H1 (cell line): ENCODE data around the gene SEC61G. TPM values are rescaled to one million over a fixed set of nuclear protein-coding genes. Genes with fewer than 3 reads are reported as not detected.

Source experiments
- JUND ChIP-seq: IDR thresholded peaks from 2 replicates; pipeline ENCODE4 v1.6.1; 2011; ENCODE audit warnings: mild to moderate bottlenecking, improper control_type of control experiment, low read length
- SIRT6 ChIP-seq: IDR thresholded peaks from one replicate; pipeline ENCODE4 v1.7.1; 2012; ENCODE audit warnings: low read length, inconsistent platforms
- SIX5 ChIP-seq: IDR thresholded peaks from 2 replicates; pipeline ENCODE4 v1.6.1; 2011; ENCODE audit warnings: mild to moderate bottlenecking, low read depth, low read length
- USF2 ChIP-seq: IDR thresholded peaks from 2 replicates; pipeline ENCODE4 v1.6.1; 2011; ENCODE audit warnings: low read length, improper control_type of control experiment
- YY1 ChIP-seq: IDR thresholded peaks from 2 replicates; pipeline ENCODE4 v1.6.1; 2011; ENCODE audit warnings: low read depth, mild to moderate bottlenecking, low read length
- polyA plus RNA-seq, 7 experiments: library from polyadenylated mRNA; depleted of rRNA in 3 of 7; stranded (reverse) in 5 of 7; unstranded in 2 of 7; fragments of >200 nt in 5 of 7; fragments of 200-250 nt in 2 of 7; gene quantifications; 1 replicate in 5 of 7; 2 replicates in 1 of 7; 4 replicates in 1 of 7; pipeline versions ENCODE4 v1.2.1 to v1.2.3, GENCODE V29; 2011 to 2013; ENCODE audit warnings: missing spikeins in 2 of 7, mixed read lengths in 2 of 7
- total RNA-seq: library from RNA; stranded (reverse); fragmentation: NEBNext Ultra II Directional; extraction: Animal tissue kit (Norgen Biotek cat#: 25700); gene quantifications from 2 replicates; pipeline ENCODE4 v1.2.1, GENCODE V29; 2021
- TF ChIP-seq, protein P1 (sequence below), 3 experiments: IDR thresholded peaks; 1 replicate in 2 of 3; 2 replicates in 1 of 3; pipeline versions ENCODE4 v1.5.1 to v1.6.1; 2011; ENCODE audit warnings: low read length in 3 of 3, mild to moderate bottlenecking in 3 of 3, inconsistent platforms in 2 of 3, low read depth in 1 of 3, moderate library complexity in 1 of 3; ENCODE audit not compliant: insufficient read depth in 1 of 3; ENCODE audit errors: control extremely low read depth in 1 of 3
- TF ChIP-seq, protein P2 (sequence below): IDR thresholded peaks from 2 replicates; pipeline ENCODE4 v1.6.1; 2012; ENCODE audit warnings: inconsistent platforms
- TF ChIP-seq, protein P3 (sequence below): IDR thresholded peaks from 2 replicates; pipeline ENCODE4 v1.6.1; 2012; ENCODE audit warnings: inconsistent platforms

SEC61G gene
- total and polyA plus RNA-seq, 2 of the 8 experiments (the other 6 are each of a cell fraction or from before 2014, with no cell fraction given) = 142 to 274 TPM

GRCh38 chr7:54722502-54722901 lies 36.5 kb downstream of the SEC61G start (continued):
- TF ChIP-seq, protein P1, sequence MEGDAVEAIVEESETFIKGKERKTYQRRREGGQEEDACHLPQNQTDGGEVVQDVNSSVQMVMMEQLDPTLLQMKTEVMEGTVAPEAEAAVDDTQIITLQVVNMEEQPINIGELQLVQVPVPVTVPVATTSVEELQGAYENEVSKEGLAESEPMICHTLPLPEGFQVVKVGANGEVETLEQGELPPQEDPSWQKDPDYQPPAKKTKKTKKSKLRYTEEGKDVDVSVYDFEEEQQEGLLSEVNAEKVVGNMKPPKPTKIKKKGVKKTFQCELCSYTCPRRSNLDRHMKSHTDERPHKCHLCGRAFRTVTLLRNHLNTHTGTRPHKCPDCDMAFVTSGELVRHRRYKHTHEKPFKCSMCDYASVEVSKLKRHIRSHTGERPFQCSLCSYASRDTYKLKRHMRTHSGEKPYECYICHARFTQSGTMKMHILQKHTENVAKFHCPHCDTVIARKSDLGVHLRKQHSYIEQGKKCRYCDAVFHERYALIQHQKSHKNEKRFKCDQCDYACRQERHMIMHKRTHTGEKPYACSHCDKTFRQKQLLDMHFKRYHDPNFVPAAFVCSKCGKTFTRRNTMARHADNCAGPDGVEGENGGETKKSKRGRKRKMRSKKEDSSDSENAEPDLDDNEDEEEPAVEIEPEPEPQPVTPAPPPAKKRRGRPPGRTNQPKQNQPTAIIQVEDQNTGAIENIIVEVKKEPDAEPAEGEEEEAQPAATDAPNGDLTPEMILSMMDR (IDR thresholded peaks at IDR 0.05; ENCODE audit: control extremely low read depth in 1 of 3, insufficient read depth in 1 of 3, low read depth in 1 of 3, low read length in 3 of 3) = no peak
- TF ChIP-seq SIRT6 = no peak
- no peak for TF ChIP-seq SIX5
- TF ChIP-seq, protein P2, sequence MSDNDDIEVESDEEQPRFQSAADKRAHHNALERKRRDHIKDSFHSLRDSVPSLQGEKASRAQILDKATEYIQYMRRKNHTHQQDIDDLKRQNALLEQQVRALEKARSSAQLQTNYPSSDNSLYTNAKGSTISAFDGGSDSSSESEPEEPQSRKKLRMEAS = no peak
- no peak for TF ChIP-seq JUND
- no peak for TF ChIP-seq USF2
- TF ChIP-seq, protein P3, sequence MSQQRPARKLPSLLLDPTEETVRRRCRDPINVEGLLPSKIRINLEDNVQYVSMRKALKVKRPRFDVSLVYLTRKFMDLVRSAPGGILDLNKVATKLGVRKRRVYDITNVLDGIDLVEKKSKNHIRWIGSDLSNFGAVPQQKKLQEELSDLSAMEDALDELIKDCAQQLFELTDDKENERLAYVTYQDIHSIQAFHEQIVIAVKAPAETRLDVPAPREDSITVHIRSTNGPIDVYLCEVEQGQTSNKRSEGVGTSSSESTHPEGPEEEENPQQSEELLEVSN = no peak
- no peak for TF ChIP-seq YY1
